HL-60 (cell line): Measurements from ENCODE around the gene PPFIA2.

Experiments used
- DNase-seq, 2 experiments: peaks; one replicate each; pipeline ENCODE4 v3.0.0-alpha.2; 2010 to 2020; ENCODE audit warnings: low read depth in 1 of 2, low spot score in 1 of 2
- H3K27ac ChIP-seq: fragments of 250-450 bp; sonication (Bioruptor Pico); replicated peaks from 2 replicates; pipeline ENCODE4 v1.5.1; 2020; ENCODE audit warnings: mild to moderate bottlenecking, moderate library complexity
- H3K27me3 ChIP-seq: fragments of 250-450 bp; sonication (Bioruptor Pico); 2 replicates; pipeline ENCODE4 v1.5.1; 2021; ENCODE audit warnings: mild to moderate bottlenecking, moderate library complexity; ENCODE audit not compliant: insufficient read depth, poor library complexity, severe bottlenecking
- H3K4me3 ChIP-seq: replicated peaks from 2 replicates; pipeline ENCODE4 v1.5.1; 2011; ENCODE audit warnings: mild to moderate bottlenecking, control low read depth, low read length; ENCODE audit not compliant: insufficient read depth
- GABPA ChIP-seq: IDR thresholded peaks from 2 replicates; pipeline ENCODE4 v1.6.1; 2012; ENCODE audit warnings: low read depth
- POLR2AphosphoS5 ChIP-seq: IDR thresholded peaks from 2 replicates; pipeline ENCODE4 v1.6.1; 2012; ENCODE audit warnings: low read depth
- SPI1 ChIP-seq: IDR thresholded peaks from 2 replicates; pipeline ENCODE4 v1.6.1; 2012; ENCODE audit warnings: low read depth, mild to moderate bottlenecking, borderline replicate concordance
- TF ChIP-seq, protein P1 (sequence below): IDR thresholded peaks from one replicate; pipeline ENCODE4 v1.5.1; 2011; ENCODE audit warnings: low read length, control low read depth, inconsistent platforms; ENCODE audit not compliant: insufficient read depth
- TF ChIP-seq, protein P2 (sequence below): IDR thresholded peaks from 2 replicates; pipeline ENCODE4 v1.6.1; 2012; ENCODE audit warnings: low read depth; ENCODE audit not compliant: insufficient replicate concordance

PPFIA2 gene

DNA sequence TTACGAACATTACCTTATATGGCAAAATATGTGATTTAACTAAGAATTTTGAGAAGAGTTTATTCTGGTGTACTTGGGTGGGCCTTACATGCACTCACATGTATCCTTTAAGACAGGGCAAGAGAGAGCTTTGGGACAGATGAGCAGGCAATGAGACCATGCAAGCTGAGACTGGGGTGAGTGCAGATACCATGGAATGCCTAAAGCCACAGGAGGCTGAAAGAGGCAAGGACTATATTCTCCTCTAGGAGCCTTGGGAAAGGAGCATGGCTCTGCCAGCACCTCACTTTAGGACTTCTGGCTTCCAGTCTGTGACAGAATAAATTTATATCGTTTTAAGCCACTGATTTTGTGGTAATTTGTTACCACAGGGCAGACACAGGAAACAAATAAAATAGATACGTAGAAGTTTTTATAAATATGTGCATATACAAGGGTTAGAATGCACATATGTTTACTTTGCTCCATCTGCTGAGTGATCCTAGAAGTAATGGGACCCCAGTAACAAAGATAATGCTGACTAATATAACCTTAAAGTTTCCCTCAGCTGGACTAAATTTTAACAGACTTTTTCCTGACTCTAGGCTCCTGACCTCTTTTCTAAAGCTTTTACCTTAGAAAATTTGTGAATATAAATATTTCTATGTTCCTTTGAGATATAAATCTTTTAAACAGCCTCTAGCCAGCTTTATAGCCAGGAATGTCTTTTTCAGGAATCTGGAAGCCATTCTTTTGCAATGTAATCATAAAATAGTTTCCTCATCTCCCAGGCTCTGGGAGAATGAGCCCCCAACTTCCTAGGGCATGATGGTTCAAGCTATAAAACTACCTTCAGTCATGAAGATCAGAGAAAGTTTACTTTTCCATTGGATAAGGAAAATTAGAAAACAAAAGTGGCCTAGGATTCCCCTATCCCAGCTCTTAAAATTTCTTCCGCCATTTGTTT is 216.8 kb downstream of the PPFIA2 start:
- TF ChIP-seq, protein P1, sequence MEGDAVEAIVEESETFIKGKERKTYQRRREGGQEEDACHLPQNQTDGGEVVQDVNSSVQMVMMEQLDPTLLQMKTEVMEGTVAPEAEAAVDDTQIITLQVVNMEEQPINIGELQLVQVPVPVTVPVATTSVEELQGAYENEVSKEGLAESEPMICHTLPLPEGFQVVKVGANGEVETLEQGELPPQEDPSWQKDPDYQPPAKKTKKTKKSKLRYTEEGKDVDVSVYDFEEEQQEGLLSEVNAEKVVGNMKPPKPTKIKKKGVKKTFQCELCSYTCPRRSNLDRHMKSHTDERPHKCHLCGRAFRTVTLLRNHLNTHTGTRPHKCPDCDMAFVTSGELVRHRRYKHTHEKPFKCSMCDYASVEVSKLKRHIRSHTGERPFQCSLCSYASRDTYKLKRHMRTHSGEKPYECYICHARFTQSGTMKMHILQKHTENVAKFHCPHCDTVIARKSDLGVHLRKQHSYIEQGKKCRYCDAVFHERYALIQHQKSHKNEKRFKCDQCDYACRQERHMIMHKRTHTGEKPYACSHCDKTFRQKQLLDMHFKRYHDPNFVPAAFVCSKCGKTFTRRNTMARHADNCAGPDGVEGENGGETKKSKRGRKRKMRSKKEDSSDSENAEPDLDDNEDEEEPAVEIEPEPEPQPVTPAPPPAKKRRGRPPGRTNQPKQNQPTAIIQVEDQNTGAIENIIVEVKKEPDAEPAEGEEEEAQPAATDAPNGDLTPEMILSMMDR: no peak
- no peak for TF ChIP-seq GABPA
- TF ChIP-seq, protein P2, sequence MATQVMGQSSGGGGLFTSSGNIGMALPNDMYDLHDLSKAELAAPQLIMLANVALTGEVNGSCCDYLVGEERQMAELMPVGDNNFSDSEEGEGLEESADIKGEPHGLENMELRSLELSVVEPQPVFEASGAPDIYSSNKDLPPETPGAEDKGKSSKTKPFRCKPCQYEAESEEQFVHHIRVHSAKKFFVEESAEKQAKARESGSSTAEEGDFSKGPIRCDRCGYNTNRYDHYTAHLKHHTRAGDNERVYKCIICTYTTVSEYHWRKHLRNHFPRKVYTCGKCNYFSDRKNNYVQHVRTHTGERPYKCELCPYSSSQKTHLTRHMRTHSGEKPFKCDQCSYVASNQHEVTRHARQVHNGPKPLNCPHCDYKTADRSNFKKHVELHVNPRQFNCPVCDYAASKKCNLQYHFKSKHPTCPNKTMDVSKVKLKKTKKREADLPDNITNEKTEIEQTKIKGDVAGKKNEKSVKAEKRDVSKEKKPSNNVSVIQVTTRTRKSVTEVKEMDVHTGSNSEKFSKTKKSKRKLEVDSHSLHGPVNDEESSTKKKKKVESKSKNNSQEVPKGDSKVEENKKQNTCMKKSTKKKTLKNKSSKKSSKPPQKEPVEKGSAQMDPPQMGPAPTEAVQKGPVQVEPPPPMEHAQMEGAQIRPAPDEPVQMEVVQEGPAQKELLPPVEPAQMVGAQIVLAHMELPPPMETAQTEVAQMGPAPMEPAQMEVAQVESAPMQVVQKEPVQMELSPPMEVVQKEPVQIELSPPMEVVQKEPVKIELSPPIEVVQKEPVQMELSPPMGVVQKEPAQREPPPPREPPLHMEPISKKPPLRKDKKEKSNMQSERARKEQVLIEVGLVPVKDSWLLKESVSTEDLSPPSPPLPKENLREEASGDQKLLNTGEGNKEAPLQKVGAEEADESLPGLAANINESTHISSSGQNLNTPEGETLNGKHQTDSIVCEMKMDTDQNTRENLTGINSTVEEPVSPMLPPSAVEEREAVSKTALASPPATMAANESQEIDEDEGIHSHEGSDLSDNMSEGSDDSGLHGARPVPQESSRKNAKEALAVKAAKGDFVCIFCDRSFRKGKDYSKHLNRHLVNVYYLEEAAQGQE: no peak
- TF ChIP-seq POLR2AphosphoS5: no peak
- TF ChIP-seq SPI1: no peak
- Histone ChIP-seq H3K27me3 (no peaks in the 10 kb centered on the region), H3K27ac (no peak overlapping the region), H3K4me3 (no peak overlapping the region)
- no peak for DNase-seq

DNA sequence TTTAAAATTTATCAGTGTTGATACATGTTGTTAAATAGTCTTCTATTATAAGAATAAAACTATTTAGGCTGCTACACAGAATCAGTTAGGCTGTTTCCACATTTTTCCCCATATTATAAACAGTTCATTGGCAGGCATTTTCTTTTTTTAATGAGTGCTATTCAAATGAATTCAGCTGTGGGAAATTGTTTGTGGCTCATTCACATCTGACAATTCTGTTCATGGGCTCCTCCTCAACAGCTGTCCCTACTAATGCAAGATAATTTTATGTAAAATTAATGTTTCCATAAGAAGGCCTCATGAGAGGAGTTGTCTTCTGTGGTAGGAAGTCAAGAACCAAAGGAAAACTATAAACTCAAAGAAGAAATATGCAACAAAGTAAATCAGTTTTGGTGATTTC is 218.0 kb downstream of the PPFIA2 start:
- no peak for DNase-seq
- no peak overlapping the region for H3K27ac ChIP-seq
- H3K4me3 ChIP-seq: no peak overlapping the region
- TF ChIP-seq, protein P1: no peak
- TF ChIP-seq GABPA (no peak), POLR2AphosphoS5 (no peak), SPI1 (no peak)
- TF ChIP-seq, protein P2: no peak
- no peaks in the 10 kb centered on the region for H3K27me3 ChIP-seq

DNA sequence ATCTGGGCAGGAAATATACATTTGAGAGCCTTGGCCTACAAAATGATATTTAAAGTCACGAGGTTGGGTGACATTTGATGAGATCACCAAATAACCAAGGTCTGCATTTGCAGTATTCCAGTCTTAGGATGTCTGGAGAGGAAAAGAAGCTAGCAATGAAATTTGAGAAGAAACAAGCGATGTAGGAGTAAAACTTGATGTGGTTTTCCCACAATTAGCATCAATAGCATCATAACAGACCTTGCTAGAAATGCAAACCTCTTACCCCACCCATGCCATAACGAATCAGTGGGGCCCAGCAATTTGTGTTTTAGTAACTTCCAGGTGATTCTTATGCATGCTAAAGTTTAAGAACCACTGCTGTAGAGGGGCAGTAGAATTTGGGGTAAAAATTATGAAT is 219.9 kb downstream of the PPFIA2 start:
- no peaks in the 10 kb centered on the region for H3K27me3 ChIP-seq
- TF ChIP-seq POLR2AphosphoS5 (no peak), GABPA (no peak), SPI1 (no peak)
- TF ChIP-seq, protein P2: no peak
- TF ChIP-seq, protein P1: no peak
- no peak for DNase-seq

More for the DNA sequence above, 219.9 kb downstream of the PPFIA2 start:
- Histone ChIP-seq H3K27ac (no peak overlapping the region), H3K4me3 (no peak overlapping the region)
